Ovary (tissue), 9 donors: Measurements from ENCODE around the gene PDE1A. TPM values are rescaled to one million over a fixed set of nuclear protein-coding genes. Genes with fewer than 3 reads are reported as not detected.

Experiments used
- DNase-seq, 5 donors: peaks; one replicate each; pipeline ENCODE4 v3.0.0-alpha.2; 2019 to 2020
- H3K27ac ChIP-seq, 2 donors: fragments of 200-600 bp; one replicate each; pipeline versions ENCODE4 v1.5.1 to v1.8.0; 2019 to 2022
- H3K27me3 ChIP-seq: fragments of 200-600 bp; one replicate; pipeline ENCODE4 v1.8.0; 2022
- H3K36me3 ChIP-seq: fragments of 200-600 bp; sonication (generic); one replicate; pipeline ENCODE4 v1.5.1; 2019
- H3K4me1 ChIP-seq: one replicate; pipeline ENCODE4 v1.8.1; 2013; ENCODE audit warnings: mild to moderate bottlenecking, moderate library complexity; ENCODE audit not compliant: insufficient read depth
- H3K4me3 ChIP-seq: fragments of 200-600 bp; sonication (generic); one replicate; pipeline ENCODE4 v1.5.1; 2017
- H3K9me3 ChIP-seq, 2 donors: fragments of 200-600 bp in 1 of 2; sonication (generic) in 1 of 2; one replicate each; pipeline versions ENCODE4 v1.5.1 to v1.8.1; 2013 to 2019; ENCODE audit warnings: mild to moderate bottlenecking in 1 of 2, moderate library complexity in 1 of 2
- EP300 ChIP-seq: sonication (generic); formaldehyde crosslinking; IDR thresholded peaks from one replicate; pipeline ENCODE4 v1.6.1; 2017; ENCODE audit warnings: antibody characterized with exemption
- POLR2A ChIP-seq: fragments of 450-650 bp; IDR thresholded peaks from one replicate; pipeline ENCODE4 v1.6.1; 2017; ENCODE audit warnings: antibody characterized with exemption, mild to moderate bottlenecking, moderate library complexity
- WGBS, 3 donors: extraction: QIAGEN DNeasy Blood & Tissue Kit in 1 of 3; methylation state at CpG; one replicate each; pipeline versions ENCODE4 v1.1.5 to v1.1.7; 2013 to 2017; 5-methylcytosine and 5-hydroxymethylcytosine counted together
- intact Hi-C, 4 donors: fragments of 100-400 bp; cut with DNase I; formaldehyde crosslinking; loops; one replicate each; pipeline versions ENCODE4 v1.11.0 to v1.15.1; 2022 to 2023
- polyA plus RNA-seq, 2 donors: library from polyadenylated mRNA; stranded (reverse); fragments of 200-250 nt in 1 of 2; fragments of 350-450 nt in 1 of 2; fragmentation: Illumina TruSeq in 1 of 2; extraction: RNeasy Lipid Tissue Mini Kit (QIAGEN cat#74804) in 1 of 2; gene quantifications; one replicate each; pipeline ENCODE4 v1.2.3, GENCODE V29; 2013 to 2014
- total RNA-seq, 7 donors: library from RNA; depleted of rRNA in 2 of 7; stranded (reverse); fragments of >200 nt in 2 of 7; fragmentation: NEBNext Ultra II Directional in 3 of 7; extraction: Animal tissue kit (Norgen Biotek cat#: 25700) in 3 of 7; gene quantifications; one replicate each; pipeline versions ENCODE4 v1.1.0 to v1.2.4, GENCODE V29; 2016 to 2023
- TF ChIP-seq, protein P1 (sequence below), 3 donors: fragments of 450-650 bp in 2 of 3; fragments of 200-600 bp in 1 of 3; IDR thresholded peaks; one replicate each; pipeline versions ENCODE4 v1.5.1 to v1.8.0; 2016 to 2022; ENCODE audit warnings: antibody characterized with exemption in 3 of 3, mild to moderate bottlenecking in 1 of 3
- donor health status: DM: no; HTN: no; CAD: no; lungs with moderate emphysema.
- donor health status: DM: no; HTN: no; CAD: no.
- donor health status: Bipolar disorder and iron deficiency.
- donor health status: DM: yes; HTN: yes; CAD: no.
- donor health status: DM: no; HTN: no; CAD: no.
- donor health status: DM: yes; HTN: yes; CAD: no.

Gene PDE1A
- total and polyA plus RNA-seq, 9 donors = 2.9 to 17.8 (median 8.4) TPM

DNA sequence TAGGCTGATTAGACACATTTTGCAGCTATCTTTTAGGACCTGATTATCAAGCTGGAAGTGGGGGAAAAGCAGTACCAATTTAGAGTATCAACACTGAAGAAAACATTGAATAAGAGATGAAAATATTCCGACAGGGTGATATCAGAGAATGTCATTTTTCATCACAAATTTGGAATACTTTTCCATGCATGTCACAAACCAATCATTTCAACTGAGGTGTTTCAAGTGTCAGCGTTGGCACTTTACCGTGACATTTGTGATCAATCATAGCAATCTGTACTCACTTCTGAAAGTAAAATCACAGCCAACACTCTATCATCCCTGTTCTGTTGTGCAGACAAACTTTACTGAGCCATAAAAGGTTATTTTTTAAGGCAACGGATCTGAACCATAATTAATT, 75.4 kb downstream of the PDE1A start:
- TF ChIP-seq, protein P1, sequence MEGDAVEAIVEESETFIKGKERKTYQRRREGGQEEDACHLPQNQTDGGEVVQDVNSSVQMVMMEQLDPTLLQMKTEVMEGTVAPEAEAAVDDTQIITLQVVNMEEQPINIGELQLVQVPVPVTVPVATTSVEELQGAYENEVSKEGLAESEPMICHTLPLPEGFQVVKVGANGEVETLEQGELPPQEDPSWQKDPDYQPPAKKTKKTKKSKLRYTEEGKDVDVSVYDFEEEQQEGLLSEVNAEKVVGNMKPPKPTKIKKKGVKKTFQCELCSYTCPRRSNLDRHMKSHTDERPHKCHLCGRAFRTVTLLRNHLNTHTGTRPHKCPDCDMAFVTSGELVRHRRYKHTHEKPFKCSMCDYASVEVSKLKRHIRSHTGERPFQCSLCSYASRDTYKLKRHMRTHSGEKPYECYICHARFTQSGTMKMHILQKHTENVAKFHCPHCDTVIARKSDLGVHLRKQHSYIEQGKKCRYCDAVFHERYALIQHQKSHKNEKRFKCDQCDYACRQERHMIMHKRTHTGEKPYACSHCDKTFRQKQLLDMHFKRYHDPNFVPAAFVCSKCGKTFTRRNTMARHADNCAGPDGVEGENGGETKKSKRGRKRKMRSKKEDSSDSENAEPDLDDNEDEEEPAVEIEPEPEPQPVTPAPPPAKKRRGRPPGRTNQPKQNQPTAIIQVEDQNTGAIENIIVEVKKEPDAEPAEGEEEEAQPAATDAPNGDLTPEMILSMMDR (IDR thresholded peaks at IDR 0.05) = no peak
- TF ChIP-seq POLR2A = no peak
- TF ChIP-seq EP300 = no peak
- no peak for DNase-seq
- no peak overlapping the region for H3K4me3 ChIP-seq
- H3K27ac ChIP-seq = no peak overlapping the region
- WGBS, 3 donors = 91 to 98% (median 94%) methylated on average over 4 of the region's 4 CpGs
- no peaks in the 10 kb centered on the region for H3K4me1 ChIP-seq
- intact Hi-C loops = no loop called here
- peaks cover 2% of the 10 kb centered on the region for H3K27me3 ChIP-seq
- H3K9me3 ChIP-seq = no peaks in the 10 kb centered on the region
- H3K36me3 ChIP-seq = no peaks in the 10 kb centered on the region

DNA sequence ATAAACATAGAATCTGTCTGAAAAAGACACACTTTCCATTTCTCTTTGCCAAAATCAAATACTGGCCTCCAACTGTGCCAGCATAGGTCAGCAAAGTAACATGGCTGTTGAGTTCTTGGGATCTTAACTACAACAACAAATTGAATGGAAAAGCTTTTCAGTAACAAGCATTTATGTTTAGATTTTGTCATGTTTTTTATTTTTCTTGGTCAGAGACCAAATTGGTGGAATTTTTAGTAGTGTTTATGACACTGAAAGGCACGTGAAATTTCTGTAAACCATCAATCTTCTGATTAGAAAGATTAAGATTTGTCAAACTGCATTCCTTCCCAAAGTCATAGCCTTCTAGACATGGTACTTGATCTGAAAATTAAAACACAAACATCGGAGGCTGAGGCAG, 77.6 kb downstream of the PDE1A start:
- 44 to 57% (median 53%) methylated on average over 2 of the region's 2 CpGs for WGBS, 3 donors
- Histone ChIP-seq H3K27ac (no peak overlapping the region), H3K4me3 (no peak overlapping the region)

DNA sequence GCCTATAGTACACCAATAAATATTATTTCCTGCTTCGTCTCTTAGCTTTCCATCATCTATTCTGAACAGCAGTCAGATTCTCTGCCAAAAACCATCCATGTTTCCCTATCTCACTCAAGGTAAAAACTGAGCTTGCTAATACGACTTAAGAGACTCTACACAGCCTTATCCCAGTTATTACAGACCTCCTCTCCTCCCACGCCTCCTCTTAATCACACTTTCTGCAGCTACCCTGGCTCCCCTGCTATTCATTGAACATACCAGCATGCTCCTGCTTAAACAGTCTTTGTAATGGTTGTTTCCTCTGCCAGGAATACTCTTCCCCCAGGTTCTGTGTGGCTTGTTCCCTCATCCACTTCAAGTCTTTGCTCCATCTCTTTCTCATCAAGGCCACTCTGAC, 81.5 kb downstream of the PDE1A start:
- no peak for TF ChIP-seq POLR2A
- TF ChIP-seq EP300 = no peak
- TF ChIP-seq, protein P1 (IDR thresholded peaks at IDR 0.05) = no peak

More for the DNA sequence above, 77.6 kb downstream of the PDE1A start:
- Histone ChIP-seq H3K36me3 (no peaks in the 10 kb centered on the region), H3K27me3 (no peaks in the 10 kb centered on the region), H3K9me3 (no peaks in the 10 kb centered on the region), H3K4me1 (no peaks in the 10 kb centered on the region)
- intact Hi-C loops = no loop called here
- TF ChIP-seq POLR2A = no peak
- no peak for TF ChIP-seq EP300
- TF ChIP-seq, protein P1 (IDR thresholded peaks at IDR 0.05) = no peak
- DNase-seq = no peak

DNA sequence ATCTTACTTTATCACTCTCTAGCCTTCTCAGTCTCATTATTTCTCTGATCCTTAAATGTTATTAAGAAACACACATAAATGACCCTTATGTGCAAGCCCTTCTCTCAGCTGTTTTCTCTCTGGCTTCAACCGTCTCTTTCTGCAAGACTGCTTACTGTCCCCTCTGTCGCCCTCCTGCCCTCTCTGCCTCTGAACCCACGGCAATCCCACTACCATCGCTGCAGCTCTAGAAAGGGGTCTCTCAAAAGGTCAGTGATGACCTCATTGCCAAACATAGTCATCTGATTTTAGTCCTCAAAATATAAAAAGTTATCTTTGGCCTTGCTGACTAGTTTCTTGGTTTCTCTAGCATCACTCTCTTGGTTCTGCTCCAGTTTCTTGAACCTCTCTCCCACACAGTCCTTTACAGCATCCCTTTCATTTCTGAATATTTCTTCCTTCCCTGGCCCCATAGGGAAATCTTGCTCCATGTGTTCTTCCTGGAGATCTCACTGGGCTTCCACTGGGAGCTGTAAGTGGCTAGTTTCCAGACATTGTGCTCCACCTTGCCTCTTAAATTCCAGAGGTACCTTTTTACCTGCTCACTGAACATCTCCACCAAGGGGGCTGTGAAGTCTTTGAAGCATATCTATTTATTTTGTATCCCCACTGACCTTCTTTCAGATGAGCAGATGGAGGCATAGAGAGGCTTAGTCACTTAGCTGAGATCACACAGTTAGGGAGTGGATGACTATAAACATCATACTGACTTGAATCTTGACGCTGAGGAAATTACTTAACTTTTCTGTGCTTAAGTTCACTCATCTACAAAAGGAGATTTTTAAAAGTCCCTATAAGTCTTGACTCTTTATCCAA, 96.2 kb downstream of the PDE1A start:
- intact Hi-C loops = no loop called here
- Histone ChIP-seq H3K27ac (no peak overlapping the region), H3K4me1 (no peaks in the 10 kb centered on the region), H3K36me3 (no peaks in the 10 kb centered on the region), H3K9me3 (no peaks in the 10 kb centered on the region), H3K4me3 (no peak overlapping the region), H3K27me3 (no peaks in the 10 kb centered on the region)
- WGBS, 3 donors = 47 to 61% (median 59%) methylated on average over 5 of the region's 5 CpGs
- no peak for DNase-seq
- TF ChIP-seq, protein P1 (IDR thresholded peaks at IDR 0.05) = no peak
- TF ChIP-seq POLR2A = no peak
- no peak for TF ChIP-seq EP300

More for the DNA sequence above, 81.5 kb downstream of the PDE1A start:
- no peak for DNase-seq
- no peaks in the 10 kb centered on the region for H3K4me1 ChIP-seq
- H3K9me3 ChIP-seq = no peaks in the 10 kb centered on the region
- H3K36me3 ChIP-seq = no peaks in the 10 kb centered on the region
- WGBS, 3 donors = 72 to 76% (median 72%) methylated on average over 3 of the region's 3 CpGs
- H3K27ac ChIP-seq = no peak overlapping the region
- H3K27me3 ChIP-seq = no peaks in the 10 kb centered on the region
- no peak overlapping the region for H3K4me3 ChIP-seq
- intact Hi-C loops = no loop called here
